ENCODE results near the gene TBC1D2B.

Gene TBC1D2B

DNA sequence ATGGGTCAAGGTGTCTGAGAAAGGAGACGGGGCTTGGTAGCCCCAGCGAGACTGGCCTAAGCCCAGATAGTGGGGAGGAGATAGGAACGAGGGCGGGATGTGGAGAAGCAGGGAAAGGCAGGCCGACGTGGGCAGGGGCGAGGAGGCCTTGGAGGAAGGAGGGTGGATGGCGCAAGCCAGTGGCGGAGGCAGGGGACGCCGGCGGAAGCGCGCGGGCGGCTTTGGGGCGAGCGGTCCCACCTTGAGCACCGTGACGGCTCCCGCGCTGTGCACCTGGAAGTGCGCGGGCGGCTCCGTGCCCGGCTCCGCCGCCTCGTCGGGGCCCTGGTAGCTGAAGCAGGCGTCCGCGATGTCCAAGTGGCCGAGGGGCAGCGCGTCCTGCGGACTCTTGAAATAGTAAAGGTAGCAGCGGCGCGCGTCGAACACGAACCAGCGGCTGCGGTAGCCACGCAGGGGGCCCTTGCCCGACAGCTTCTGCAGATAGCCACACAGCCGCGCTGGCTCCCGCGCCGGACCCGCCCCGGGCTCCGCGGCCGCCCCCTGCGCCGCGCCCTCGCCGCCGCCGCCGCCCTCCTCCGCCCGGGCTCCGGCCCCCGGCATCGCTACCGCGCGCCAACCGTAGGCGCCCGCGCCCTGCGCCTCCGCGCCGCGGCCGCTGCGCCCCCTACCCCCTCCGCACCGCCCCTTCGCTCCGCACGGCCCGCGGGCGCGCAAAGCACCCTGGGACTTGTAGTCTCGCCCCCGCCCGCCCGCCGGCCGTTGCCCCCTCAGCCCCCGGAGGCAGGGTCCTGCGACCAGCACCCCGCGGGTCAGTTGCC, at the start of gene TBC1D2B:
Gene TBC1D2B (minus strand): TSS at position 659 of the 818 bp plus-strand sequence. CDS start 59 bp downstream, at position 600.
- H3K4me3 ChIP-seq (ENCODE audit: low read depth, low read length), result peak within 1 kb of the TSS; percentile 72

GRCh38 chr15:78125267-78125666, 47.8 kb upstream of the TBC1D2B start:
- H3K4me3 ChIP-seq (ENCODE audit: low read depth, low read length), result no peak overlapping the region

DNA sequence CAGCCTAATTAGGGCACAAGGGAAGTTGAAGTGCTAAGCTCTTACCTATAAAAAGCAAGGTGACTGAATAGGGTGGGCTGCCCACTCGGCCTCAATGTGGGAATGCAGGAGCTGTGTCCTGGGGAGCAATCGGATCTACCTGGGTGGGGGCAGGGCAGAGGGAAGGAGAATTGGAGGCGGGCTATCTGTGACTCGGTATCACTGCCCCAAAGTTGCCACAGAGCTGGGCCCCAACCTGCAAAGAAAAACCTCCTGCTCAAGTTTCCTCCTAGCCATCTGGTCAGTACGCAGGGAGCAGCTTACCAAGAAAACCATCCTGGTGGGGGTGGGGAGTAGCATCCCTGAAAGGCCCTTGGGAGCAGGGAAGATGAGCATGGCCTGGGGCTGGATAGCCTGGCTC, 43.0 kb upstream of the TBC1D2B start:
- no peak overlapping the region for H3K4me3 ChIP-seq (ENCODE audit: low read depth, low read length)

GRCh38 chr15:78112551-78112950, 35.0 kb upstream of the TBC1D2B start:
- H3K4me3 ChIP-seq (ENCODE audit: low read depth, low read length), result no peak overlapping the region

DNA sequence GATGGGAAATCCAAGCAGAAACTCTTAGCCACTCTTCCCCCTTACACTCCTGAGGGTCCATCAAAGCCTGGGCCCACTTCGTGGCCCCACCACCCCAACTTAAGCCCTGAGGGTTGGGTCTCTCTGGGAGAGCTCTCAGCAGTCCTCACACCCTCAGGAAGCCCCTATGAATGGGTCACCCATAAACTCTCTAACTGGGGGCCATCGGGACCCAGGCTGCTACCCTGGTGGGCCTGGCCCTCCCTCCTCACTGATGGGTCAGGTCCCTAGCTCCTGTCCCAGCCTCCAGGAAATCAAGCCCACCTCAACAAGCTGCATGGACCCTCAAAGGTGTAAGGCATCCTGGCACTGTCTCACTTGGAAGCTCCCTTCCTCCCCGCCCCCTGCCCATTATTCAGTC, 34.3 kb upstream of the TBC1D2B start:
- H3K4me3 ChIP-seq (ENCODE audit: low read depth, low read length), result no peak overlapping the region

GRCh38 chr15:78110916-78111475, 33.5 kb upstream of the TBC1D2B start:
- H3K4me3 ChIP-seq (ENCODE audit: low read depth, low read length), result no peak overlapping the region

DNA sequence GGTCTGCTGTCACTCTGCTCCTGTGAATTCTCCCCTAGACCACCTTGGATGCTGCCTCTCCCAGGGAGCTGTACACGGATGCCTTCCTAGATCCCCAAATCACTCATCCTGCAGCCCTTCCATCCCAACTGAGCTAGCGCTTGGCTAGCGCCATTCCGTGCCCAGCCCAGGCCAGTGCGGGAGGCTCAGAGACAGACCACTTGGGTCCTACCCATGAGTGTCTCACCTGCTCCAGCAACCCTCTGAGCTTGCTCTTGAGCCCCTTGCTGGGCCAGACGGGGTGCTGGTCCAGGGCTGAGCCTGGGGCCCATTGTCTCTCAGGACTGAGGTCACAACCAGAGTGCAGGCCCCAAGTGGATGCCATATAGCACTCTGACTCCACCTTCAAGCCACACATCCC, 32.6 kb upstream of the TBC1D2B start:
- H3K4me3 ChIP-seq (ENCODE audit: low read depth, low read length), result no peak overlapping the region

DNA sequence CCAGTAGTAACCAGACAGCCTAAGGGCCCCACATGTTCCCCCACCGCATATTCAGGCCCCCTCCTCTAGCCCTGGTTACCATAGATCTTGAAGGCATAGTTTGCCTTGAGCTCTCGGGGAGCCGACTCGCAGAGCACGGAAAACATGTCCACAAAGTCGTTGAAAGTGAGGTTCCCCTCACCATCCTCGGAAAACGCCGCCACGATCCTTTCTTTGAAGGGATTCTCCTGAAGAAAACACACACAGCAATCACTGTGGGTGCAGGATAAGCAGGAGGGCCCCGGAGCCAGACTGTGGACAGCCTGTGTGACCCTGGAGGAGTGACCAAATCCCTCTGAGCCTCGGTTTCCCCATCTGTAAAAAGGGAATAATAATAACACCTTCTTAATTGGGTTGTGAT, 31.6 kb upstream of the TBC1D2B start:
- H3K4me3 ChIP-seq (ENCODE audit: low read depth, low read length), result no peak overlapping the region

DNA sequence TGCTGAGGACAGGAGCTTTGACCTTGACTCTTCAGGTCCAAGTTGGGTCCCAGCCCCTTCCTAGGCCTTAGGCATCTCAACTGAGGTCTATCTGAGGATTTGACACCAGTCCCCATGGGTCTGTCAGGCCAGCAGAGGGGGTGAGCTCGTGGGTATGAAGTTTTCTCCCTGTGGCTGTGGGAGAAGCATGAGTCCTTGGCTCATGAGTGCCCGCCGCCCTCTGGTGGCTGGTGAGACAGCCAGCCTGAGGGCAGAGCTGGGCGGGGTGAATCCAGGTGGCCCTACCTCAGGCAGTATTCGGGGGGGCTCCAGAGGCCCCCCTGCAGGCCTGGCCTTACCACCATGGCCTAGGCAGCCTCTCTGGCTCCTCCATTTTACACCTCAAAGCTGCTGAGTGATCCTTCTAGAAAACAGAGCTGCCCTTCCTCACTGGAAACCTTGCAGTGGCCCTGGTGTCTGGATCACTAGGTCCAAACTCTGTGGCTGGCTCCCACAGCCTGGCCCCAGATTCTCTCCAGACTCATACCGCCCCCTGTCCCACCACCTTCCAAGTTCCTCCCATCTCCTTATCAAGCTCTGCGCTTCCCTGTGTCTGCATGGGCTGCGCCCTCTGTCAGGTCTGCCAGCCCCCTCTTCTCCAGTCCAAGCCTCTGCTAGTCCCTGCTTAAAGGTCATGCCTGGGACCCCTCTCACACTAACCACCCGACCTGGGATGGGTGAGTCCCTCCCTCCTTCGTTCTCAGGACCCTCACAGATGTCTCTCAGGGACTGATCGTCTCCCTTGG, 31.0 kb upstream of the TBC1D2B start:
- H3K4me3 ChIP-seq (ENCODE audit: low read depth, low read length), result no peak overlapping the region

DNA sequence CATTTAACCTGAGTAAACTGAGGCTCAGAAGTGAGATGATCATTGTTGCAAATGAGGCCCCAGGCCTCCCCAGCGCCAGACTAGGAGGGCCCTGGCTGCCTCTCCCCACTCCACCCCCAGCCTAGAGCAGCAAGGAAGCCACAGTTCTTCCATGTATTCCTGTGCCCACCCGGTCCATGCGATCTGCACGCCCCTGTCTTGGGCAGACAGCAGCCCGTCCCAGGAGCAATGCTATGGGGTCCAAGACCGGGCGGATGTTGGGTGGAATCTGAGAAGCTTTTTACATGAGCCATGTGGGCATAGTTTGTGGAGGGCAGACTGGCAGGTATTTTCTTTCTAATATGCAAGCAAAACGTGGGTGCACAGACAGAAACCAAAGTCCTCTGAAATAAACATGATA, 30.0 kb upstream of the TBC1D2B start:
- no peak overlapping the region for H3K4me3 ChIP-seq (ENCODE audit: low read depth, low read length)

DNA sequence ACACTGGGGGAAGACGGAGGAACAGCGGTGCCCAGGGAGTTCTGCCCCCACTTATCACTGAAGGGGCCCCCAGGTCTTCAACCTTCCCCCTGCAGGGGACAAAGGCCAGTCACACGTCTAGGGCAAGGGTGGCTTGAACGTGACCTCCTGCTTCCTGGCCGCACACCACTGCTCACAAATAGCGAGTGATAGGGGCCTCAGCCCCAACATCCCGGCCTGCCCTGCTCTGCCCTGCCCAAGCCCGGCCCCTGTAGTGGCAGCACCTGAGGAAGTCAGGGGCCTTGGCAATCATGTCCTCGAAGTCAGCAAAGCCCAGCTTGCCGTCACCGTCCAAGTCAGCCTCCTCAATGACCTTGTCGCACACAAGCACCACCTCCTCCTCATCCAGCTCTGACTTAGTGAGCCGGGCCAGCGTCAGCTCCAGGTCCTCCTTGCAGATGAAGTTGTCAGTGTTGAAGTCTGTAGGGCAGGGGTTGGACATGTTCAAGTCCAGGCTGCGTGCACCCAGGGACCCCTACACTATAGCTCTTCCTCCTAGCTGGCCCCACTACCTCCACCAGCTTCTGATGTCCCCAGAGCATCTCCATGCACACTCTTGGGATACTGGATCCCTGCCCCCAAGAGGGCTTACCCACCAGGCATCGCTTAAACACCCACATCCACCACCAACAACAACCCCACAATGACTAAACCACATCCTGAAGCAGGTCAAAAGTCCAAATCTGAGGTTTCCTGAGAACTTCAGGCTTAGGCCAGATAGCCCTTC, 28.1 kb upstream of the TBC1D2B start:
- no peak overlapping the region for H3K4me3 ChIP-seq (ENCODE audit: low read depth, low read length)

GRCh38 chr15:78104566-78105475, 27.3 kb upstream of the TBC1D2B start:
- H3K4me3 ChIP-seq (ENCODE audit: low read depth, low read length), result no peak overlapping the region

GRCh38 chr15:78104119-78104479, 26.6 kb upstream of the TBC1D2B start:
- H3K4me3 ChIP-seq (ENCODE audit: low read depth, low read length), result no peak overlapping the region

- no peak overlapping the region for H3K4me3 ChIP-seq (ENCODE audit: low read depth, low read length)
Measured at GRCh38 chr15:78103406-78104118, 26.1 kb upstream of the TBC1D2B start.

- H3K4me3 ChIP-seq (ENCODE audit: low read depth, low read length), result no peak overlapping the region
Measured at GRCh38 chr15:78102741-78103140, 25.2 kb upstream of the TBC1D2B start.

DNA sequence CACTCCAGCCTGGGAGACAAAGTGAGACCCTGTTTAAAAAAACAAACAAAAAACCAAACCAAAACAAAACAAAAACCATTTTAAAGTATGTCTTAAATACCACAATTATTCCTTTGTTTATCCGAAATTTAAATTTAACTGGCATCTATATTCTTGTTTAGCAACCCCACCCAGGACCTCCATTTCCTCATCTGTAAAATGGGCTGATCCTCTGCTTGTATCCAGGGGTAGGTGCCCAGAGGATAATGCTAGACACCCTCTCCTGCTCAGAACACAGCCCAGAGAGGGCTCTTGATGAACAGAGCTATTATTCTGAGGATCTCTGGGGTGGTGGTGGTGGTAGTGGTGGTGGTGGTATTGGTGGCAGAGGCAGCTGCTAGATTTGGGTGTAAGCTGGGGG, 24.7 kb upstream of the TBC1D2B start:
- no peak overlapping the region for H3K4me3 ChIP-seq (ENCODE audit: low read depth, low read length)

GRCh38 chr15:78101423-78102105, 24.1 kb upstream of the TBC1D2B start:
- no peak overlapping the region for H3K4me3 ChIP-seq (ENCODE audit: low read depth, low read length)

DNA sequence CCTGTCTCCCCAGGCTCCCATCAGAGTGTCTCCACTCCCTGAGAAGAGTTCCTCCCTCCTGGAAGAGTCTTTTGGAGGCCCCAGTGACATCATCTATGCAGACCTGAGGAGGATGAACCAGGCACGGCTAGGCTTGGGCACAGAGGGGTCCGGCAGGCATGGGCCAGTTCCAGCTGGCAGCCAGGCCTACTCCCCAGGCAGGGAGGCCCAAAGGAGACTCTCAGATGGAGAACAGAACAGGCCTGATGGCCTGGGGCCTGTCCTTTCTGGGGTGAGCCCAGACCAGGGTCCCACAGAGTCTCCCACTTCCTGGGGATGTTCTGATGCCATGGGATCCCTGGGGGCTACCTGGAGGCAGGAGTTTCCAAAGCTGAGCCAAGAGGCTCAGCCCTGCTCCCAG, 23.4 kb upstream of the TBC1D2B start:
- H3K4me3 ChIP-seq (ENCODE audit: low read depth, low read length), result no peak overlapping the region
